D721Med (cell line): ENCODE data around the gene PTMS.
A peak's percentile ranks its signal among the peaks of the same experiment; 100 is the strongest.

ENCODE experiments used
- DNase-seq: peaks from one replicate; pipeline ENCODE4 v3.0.0; 2011; ENCODE audit warnings: low spot score; ENCODE audit not compliant: insufficient read length
- FAIRE-seq: peaks from 2 replicates; lab custom pipeline; 2011; peaks lifted over from hg19 to GRCh38; lab: Jason Lieb, UNC
- TF ChIP-seq, protein P1 (sequence below): IDR thresholded peaks from 2 replicates; pipeline ENCODE4 v1.5.1; 2012; ENCODE audit warnings: mild to moderate bottlenecking, control low read depth; ENCODE audit not compliant: insufficient read depth; ENCODE audit errors: missing control alignments

Gene PTMS, protein sequence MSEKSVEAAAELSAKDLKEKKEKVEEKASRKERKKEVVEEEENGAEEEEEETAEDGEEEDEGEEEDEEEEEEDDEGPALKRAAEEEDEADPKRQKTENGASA

DNA sequence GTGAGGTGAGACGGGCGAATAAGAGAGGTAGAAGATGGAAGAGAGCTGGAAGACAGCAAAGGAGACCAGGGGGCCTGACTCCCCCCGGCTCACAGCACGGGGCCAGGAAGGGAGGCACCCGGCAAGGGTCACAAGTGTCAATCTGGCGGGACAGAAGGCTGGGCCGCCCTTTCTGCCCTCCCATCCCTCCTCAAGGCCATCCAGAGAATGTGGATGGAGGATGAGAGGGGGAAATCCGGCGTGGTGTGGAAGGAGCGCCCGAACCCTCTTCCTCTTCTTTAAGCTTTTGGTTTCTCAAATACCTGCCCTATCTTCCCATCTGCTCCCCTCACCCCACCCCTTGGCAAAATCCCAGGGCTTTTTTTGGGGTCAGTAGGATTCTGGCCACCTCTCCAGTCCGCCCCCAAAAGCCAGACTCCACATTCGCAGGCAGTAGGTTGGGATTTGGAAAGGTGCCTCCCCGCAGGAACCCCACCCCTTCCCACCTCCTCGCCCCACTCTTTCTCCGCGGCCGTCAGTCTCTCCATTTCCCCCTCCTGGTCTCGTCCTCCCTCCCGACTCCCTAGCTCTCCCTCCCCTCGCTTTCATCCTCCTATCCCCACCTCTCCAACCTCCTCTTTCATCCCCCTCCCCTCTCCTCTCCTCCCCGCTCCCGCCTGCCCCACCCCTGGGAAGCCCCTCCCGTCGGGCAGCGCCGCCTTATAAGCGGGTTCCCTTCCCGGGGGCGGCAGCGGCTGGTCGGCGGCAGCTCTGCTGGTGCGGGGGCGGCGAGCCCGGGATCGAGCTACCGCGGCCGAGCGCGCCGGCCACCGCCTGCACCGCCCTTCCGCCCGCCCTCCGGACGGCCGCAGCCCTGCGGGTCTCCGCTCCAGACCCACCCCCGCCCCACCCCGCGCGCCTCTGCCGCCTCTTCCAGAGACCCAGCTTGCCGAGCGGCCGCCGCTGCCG is at the start of gene PTMS:
PTMS (plus strand) TSS at position 730 of the 948 bp plus-strand sequence. CDS start 343 bp downstream, outside the sequence.
- FAIRE-seq (no peak), DNase-seq (peak; percentile 57)
- TF ChIP-seq, protein P1, sequence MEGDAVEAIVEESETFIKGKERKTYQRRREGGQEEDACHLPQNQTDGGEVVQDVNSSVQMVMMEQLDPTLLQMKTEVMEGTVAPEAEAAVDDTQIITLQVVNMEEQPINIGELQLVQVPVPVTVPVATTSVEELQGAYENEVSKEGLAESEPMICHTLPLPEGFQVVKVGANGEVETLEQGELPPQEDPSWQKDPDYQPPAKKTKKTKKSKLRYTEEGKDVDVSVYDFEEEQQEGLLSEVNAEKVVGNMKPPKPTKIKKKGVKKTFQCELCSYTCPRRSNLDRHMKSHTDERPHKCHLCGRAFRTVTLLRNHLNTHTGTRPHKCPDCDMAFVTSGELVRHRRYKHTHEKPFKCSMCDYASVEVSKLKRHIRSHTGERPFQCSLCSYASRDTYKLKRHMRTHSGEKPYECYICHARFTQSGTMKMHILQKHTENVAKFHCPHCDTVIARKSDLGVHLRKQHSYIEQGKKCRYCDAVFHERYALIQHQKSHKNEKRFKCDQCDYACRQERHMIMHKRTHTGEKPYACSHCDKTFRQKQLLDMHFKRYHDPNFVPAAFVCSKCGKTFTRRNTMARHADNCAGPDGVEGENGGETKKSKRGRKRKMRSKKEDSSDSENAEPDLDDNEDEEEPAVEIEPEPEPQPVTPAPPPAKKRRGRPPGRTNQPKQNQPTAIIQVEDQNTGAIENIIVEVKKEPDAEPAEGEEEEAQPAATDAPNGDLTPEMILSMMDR, result no peak

DNA sequence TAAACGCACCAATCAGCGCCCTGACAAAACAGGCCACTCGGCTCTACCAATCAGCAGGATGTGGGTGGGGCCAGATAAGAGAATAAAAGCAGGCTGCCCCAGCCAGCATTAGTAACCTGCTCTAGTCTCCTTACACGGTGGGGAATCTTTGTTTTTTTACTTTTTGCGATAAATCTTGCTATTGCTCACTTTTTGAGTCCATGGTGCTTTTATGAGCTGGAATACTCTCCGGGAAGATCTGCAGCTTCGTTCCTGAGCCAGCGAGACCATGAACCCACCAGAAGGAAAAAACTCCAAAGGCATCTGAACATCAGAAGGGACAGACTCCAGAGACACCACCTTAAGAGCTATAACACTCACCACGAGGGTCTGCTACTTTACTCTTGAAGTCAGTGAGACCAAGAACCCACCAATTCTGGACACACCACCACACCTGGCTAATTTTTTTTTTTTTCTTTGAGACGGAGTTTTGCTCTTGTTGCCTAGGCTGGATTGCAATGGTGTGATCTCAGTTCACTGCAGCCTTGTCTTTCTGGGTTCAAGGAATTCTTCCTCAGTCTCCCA is 49.2 kb upstream of the PTMS start:
- TF ChIP-seq, protein P1, result no peak
- FAIRE-seq (no peak), DNase-seq (no peak)

DNA sequence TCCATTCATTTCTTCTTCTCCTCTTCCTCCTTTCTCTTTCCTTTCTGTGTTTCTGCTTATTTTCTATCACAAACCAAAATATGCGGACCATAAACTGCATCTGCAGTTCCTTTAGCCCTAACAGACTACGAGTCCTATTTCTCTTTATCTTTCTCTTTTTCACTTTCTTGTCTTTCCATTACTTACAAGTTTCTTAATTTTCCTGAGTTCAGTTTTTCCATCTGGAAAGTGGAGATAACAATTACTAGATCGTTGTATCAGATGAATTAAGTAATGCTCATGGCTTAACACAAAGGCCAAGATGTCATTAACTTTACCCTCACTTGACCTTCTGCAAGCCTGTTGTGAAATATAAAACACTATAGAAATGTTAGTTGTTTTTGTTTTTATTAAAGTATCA is 43.3 kb upstream of the PTMS start:
- no peak for DNase-seq
- no peak for FAIRE-seq
- TF ChIP-seq, protein P1, result no peak

DNA sequence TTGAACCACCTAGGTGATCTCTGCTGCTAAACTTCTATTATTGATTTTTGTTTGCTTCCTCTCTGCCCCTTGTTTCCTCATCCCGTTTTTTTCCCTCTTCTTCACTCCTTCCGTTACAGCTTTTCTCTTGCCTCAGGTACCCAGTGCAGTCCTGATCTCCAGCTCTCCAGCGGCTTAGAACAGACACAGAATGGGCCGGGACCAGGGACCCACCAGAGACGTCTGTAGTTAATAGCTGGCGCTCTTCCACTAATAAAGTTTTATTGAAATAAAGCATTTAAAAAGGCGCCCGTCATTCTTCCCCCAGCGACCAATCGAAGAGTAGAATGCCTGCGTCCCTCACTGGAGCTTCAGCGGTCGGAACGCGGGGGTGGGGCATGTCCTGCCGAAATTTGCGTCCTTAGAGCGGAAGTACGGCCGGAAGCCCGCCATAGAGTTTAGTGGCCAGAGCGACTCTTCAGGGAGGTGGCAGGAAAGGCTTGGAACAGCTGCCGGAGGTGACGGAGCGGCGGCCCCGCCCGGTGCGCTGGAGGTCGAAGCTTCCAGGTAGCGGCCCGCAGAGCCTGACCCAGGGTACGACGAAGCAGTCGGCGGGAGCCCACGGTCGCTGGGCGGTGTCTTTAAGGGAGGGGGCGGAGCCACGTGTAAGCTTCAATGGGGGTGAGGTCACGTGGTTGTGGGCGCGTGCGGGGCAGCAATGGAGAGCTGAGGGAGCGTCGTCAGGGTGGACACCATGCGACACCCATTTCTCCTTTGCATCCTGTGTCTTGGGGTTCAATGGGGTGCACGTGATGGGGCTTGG is 42.4 kb upstream of the PTMS start, which contains the start of gene COPS7A:
COPS7A (plus strand) TSS at position 440 of the 802 bp plus-strand sequence. CDS start 611 bp downstream, outside the sequence.
- TF ChIP-seq, protein P1, result no peak
- DNase-seq (peak; percentile 91), FAIRE-seq (no peak)

DNA sequence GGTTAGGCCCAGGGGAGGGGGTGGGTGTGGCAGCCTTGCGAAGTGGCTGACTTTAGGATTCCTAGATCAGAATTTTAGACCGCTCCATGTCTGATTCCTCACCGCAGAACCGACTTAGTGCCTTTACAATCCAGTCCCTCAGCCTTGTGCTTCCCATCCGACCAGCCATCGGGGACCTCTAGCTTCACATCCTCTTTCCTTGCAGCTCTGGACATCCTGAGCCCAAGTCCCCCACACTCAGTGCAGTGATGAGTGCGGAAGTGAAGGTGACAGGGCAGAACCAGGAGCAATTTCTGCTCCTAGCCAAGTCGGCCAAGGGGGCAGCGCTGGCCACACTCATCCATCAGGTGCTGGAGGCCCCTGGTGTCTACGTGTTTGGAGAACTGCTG is 41.8 kb upstream of the PTMS start:
- FAIRE-seq, result no peak
- DNase-seq, result no peak
- TF ChIP-seq, protein P1, result no peak

DNA sequence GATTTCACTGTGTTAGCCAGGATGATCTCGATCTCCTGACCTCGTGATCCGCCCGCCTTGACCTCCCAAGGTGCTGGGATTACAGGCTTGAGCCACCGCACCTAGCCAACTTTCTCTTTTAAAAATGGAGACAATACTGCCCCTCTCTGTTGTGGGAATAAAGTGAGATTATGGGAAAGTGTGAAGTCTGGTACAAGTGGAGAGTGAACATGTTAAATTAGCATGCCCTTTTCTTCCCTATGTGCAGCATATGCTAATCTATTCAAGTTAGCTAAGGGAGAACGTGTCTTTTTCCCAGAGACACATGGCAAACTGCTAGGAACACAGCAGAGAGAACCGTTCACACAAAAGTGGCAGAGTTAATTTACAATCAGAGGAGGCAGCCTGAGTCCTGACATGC is 40.8 kb upstream of the PTMS start:
- TF ChIP-seq, protein P1, result no peak
- FAIRE-seq, result no peak

More for the DNA sequence above, 40.8 kb upstream of the PTMS start:
- no peak for DNase-seq
